Hepatocyte (in vitro differentiated cells): ENCODE measurements around the gene GALR2. TPM values are rescaled to one million over a fixed set of nuclear protein-coding genes. Genes with fewer than 3 reads are reported as not detected.

ENCODE experiments used
- DNase-seq: peaks from one replicate; pipeline ENCODE4 v3.0.0-alpha.2; 2016; ENCODE audit warnings: low spot score
- H2AFZ ChIP-seq: fragments of 200-600 bp; sonication (generic); 2 replicates; pipeline ENCODE4 v1.6.0; 2016; ENCODE audit warnings: antibody characterized with exemption, mild to moderate bottlenecking
- H3K27ac ChIP-seq: fragments of 200-600 bp; sonication (generic); 2 replicates; pipeline ENCODE4 v1.5.1; 2016; ENCODE audit warnings: mild to moderate bottlenecking
- H3K27me3 ChIP-seq: fragments of 200-600 bp; sonication (generic); 2 replicates; pipeline ENCODE4 v1.6.1; 2016
- H3K36me3 ChIP-seq: fragments of 200-600 bp; sonication (generic); replicated peaks from 2 replicates; pipeline ENCODE4 v1.5.1; 2016; ENCODE audit warnings: low read depth; ENCODE audit not compliant: insufficient read depth
- H3K4me1 ChIP-seq: fragments of 200-600 bp; sonication (generic); 2 replicates; pipeline ENCODE4 v1.5.1; 2016; ENCODE audit warnings: mild to moderate bottlenecking, moderate library complexity; ENCODE audit not compliant: insufficient read depth
- H3K4me2 ChIP-seq: fragments of 200-600 bp; sonication (generic); 2 replicates; pipeline ENCODE4 v1.6.0; 2016
- H3K4me3 ChIP-seq: fragments of 200-600 bp; sonication (generic); 2 replicates; pipeline ENCODE4 v1.5.1; 2016; ENCODE audit warnings: mild to moderate bottlenecking
- H3K79me2 ChIP-seq: fragments of 200-600 bp; sonication (generic); 2 replicates; pipeline ENCODE4 v1.6.0; 2017; ENCODE audit warnings: mild to moderate bottlenecking
- H3K9me2 ChIP-seq: fragments of 200-600 bp; sonication (generic); replicated peaks from 2 replicates; pipeline ENCODE4 v1.6.0; 2017; ENCODE audit warnings: mild to moderate bottlenecking; ENCODE audit not compliant: insufficient read depth
- H3K9me3 ChIP-seq: fragments of 200-600 bp; sonication (generic); 2 replicates; pipeline ENCODE4 v1.5.1; 2016; ENCODE audit warnings: low read depth, mild to moderate bottlenecking
- H4K20me1 ChIP-seq: fragments of 200-600 bp; sonication (generic); 2 replicates; pipeline ENCODE4 v1.6.0; 2016; ENCODE audit warnings: mild to moderate bottlenecking; ENCODE audit not compliant: insufficient read depth, poor library complexity, severe bottlenecking
- EZH2 ChIP-seq: fragments of 200-600 bp; sonication (generic); IDR thresholded peaks from 2 replicates; pipeline ENCODE4 v1.6.1; 2016; ENCODE audit warnings: antibody characterized with exemption, mild to moderate bottlenecking, borderline replicate concordance
- EZH2phosphoT487 ChIP-seq: fragments of 200-600 bp; sonication (generic); IDR thresholded peaks from one replicate; pipeline ENCODE4 v1.6.1; 2018; ENCODE audit warnings: antibody characterized with exemption, mild to moderate bottlenecking, low read depth, moderate library complexity; ENCODE audit not compliant: unreplicated experiment, severe bottlenecking
- WGBS: methylation state at CpG from one replicate; pipeline ENCODE4 v1.1.6; 2016; ENCODE audit warnings: low lambda C conversion rate; ENCODE audit errors: missing lambda C conversion rate; 5-methylcytosine and 5-hydroxymethylcytosine counted together
- polyA plus RNA-seq: library from polyadenylated mRNA; unstranded; fragments of >200 nt; fragmentation: Nextera tagmentation; extraction: Ambion mirVana; gene quantifications from 2 replicates; pipeline ENCODE4 v1.2.1, GENCODE V29; 2016
- total RNA-seq: library from RNA; depleted of rRNA; stranded (reverse); fragments of >200 nt; gene quantifications from 2 replicates; pipeline ENCODE4 v1.2.3, GENCODE V29; 2014
- TF ChIP-seq, protein P1 (sequence below): fragments of 200-600 bp; sonication (generic); IDR thresholded peaks from 2 replicates; pipeline ENCODE4 v1.5.1; 2016; ENCODE audit warnings: antibody characterized with exemption, mild to moderate bottlenecking; ENCODE audit not compliant: poor library complexity

GALR2 gene
- total and polyA plus RNA-seq, 2 experiments from 2014 or later = 0.24 TPM; not detected in 1

DNA sequence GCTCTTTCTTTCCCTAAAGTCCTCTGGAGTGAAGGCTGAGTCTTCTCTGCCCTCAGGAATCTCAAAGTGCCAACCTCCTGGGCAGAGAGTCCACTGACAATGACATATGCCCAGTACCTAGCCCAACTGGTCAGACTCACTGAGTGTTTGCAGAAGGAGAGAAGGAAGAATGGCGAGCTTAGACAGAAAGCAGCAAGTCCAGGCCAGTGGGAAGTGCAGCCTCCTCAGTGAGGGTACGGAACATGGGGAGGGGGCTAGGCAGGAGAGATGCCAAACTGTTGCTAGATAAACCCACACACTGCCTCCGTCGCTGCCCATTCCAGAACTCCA is 28.3 kb downstream of the GALR2 start:
- 2% methylated on average over 4 of the region's 4 CpGs for WGBS
- H3K36me3 ChIP-seq = no peaks in the 10 kb centered on the region
- H3K27me3 ChIP-seq = no peaks in the 10 kb centered on the region
- H3K9me3 ChIP-seq = no peaks in the 10 kb centered on the region
- peaks cover 26% of the 10 kb centered on the region for H3K4me1 ChIP-seq
- H3K9me2 ChIP-seq = no peaks in the 10 kb centered on the region
- peak overlapping the region; percentile 81 for H3K27ac ChIP-seq
- H2AFZ ChIP-seq = peak overlapping the region; percentile 46
- peak overlapping the region; percentile 63 for H3K4me3 ChIP-seq
- DNase-seq = no peak
- TF ChIP-seq, protein P1, sequence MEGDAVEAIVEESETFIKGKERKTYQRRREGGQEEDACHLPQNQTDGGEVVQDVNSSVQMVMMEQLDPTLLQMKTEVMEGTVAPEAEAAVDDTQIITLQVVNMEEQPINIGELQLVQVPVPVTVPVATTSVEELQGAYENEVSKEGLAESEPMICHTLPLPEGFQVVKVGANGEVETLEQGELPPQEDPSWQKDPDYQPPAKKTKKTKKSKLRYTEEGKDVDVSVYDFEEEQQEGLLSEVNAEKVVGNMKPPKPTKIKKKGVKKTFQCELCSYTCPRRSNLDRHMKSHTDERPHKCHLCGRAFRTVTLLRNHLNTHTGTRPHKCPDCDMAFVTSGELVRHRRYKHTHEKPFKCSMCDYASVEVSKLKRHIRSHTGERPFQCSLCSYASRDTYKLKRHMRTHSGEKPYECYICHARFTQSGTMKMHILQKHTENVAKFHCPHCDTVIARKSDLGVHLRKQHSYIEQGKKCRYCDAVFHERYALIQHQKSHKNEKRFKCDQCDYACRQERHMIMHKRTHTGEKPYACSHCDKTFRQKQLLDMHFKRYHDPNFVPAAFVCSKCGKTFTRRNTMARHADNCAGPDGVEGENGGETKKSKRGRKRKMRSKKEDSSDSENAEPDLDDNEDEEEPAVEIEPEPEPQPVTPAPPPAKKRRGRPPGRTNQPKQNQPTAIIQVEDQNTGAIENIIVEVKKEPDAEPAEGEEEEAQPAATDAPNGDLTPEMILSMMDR = no peak
- TF ChIP-seq EZH2phosphoT487 (no peak), EZH2 (no peak)
- peaks cover 18% of the 10 kb centered on the region for H3K79me2 ChIP-seq
- H4K20me1 ChIP-seq = no peaks in the 10 kb centered on the region
- H3K4me2 ChIP-seq = peak overlapping the region; percentile 81

DNA sequence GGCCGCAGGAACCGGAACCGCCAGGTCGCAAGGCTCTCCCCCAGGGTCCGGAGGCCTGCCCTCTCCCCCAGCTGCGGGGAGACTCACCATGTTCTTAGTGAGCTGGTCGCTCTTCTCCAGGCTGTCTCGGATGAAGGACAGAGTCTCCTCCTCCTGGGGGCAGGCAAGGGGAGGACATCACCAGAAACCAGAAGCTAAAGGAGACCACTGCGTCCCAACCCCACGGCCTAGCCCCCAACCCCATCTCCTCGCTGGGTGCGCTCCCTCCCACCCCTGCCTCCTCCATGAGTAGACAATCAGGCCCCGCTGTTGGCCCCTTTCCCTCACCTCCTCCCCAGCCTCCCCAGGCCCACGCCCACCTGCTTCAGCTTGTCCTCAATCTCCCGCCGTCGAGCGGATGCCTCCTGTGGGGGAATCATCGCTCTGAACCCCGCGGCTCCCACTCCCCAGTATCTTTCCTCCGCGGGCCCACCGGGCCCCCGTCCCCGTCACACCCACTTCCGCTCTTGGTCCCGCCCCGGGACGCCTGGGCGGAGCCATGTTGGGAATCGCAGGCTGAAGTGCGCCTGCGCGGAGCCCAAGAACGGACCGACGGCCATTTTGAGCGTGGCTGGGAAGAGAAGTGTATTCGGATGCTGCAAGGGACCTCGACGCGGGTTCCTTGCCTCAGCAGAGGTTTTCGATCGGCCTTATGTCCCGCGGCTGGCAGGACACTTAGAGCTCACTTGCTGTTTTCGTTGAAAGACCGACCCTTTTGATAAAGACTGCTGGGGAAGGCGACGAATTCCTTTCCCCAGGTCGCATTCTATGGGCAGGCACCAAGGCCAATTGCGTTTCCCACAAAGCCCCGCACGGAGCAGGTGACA is 28.9 kb downstream of the GALR2 start, which contains the start of gene EXOC7:
TSS of gene EXOC7 (minus strand) at position 514 of the 866 bp plus-strand sequence. CDS start at position 419, 95 bp downstream.
- DNase-seq = peak; percentile 98
- H3K36me3 ChIP-seq = no peaks in the 10 kb centered on the region
- H3K27me3 ChIP-seq = no peaks in the 10 kb centered on the region
- H3K4me1 ChIP-seq = peaks cover 26% of the 10 kb centered on the region
- peak within 1 kb of the TSS; percentile 92 for H2AFZ ChIP-seq
- no peaks in the 10 kb centered on the region for H4K20me1 ChIP-seq
- TF ChIP-seq EZH2phosphoT487 (no peak), EZH2 (no peak)
- TF ChIP-seq, protein P1 = no peak
- peaks cover 18% of the 10 kb centered on the region for H3K79me2 ChIP-seq
- H3K4me2 ChIP-seq = peak within 1 kb of the TSS; percentile 81
- H3K27ac ChIP-seq = peak within 1 kb of the TSS; percentile 81
- 11% methylated on average over 40 of the region's 55 CpGs for WGBS
- H3K9me2 ChIP-seq = no peaks in the 10 kb centered on the region
- peak within 1 kb of the TSS; percentile 63 for H3K4me3 ChIP-seq
- H3K9me3 ChIP-seq = no peaks in the 10 kb centered on the region

DNA sequence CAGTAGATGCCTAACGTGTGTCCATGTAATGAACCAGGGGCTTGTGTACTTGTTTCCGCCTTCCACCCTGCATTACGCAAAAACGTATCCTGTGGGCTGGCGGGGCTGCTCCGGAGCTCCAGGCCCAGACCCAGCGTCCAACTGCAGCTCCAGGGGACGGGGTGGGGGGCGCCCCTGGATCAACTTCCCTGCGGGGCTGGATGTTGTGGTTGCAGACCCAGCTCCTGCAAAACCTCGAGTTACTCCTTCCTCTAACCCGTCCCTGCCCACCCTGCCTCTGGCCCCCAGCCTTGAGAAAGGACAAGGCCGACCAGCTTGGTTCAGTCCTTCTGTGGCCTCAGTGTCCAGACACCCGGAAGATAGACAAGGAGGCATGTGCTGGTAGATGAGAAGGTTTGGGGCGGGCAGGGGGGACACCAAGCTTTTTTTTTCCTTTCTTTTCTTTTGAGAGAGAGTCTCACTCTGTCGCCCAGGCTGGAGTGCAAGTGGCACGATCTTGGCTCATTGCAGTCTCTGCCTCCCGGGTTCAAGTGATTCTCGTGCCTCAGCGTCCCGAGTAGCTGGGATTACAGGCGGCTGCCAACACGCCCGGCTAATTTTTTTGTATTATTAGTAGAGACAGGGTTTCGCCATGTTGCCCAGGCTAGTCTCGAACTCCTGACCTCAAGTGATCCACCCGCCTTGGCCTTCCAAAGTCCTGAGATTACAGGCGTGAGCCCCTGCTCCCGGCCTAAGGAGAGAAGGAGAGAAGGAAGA is 29.7 kb downstream of the GALR2 start:
- H2AFZ ChIP-seq = peak overlapping the region; percentile 92
- no peak overlapping the region for H3K4me3 ChIP-seq
- H3K4me1 ChIP-seq = peaks cover 26% of the 10 kb centered on the region
- no peak for DNase-seq
- H3K9me2 ChIP-seq = no peaks in the 10 kb centered on the region
- peak overlapping the region; percentile 81 for H3K27ac ChIP-seq
- H3K27me3 ChIP-seq = no peaks in the 10 kb centered on the region
- peaks cover 18% of the 10 kb centered on the region for H3K79me2 ChIP-seq
- H3K9me3 ChIP-seq = no peaks in the 10 kb centered on the region
- no peaks in the 10 kb centered on the region for H4K20me1 ChIP-seq
- TF ChIP-seq EZH2 = no peak
- no peak for TF ChIP-seq EZH2phosphoT487
- TF ChIP-seq, protein P1 = no peak
- peak overlapping the region; percentile 81 for H3K4me2 ChIP-seq
- no peaks in the 10 kb centered on the region for H3K36me3 ChIP-seq
- WGBS = 94% methylated on average over 26 of the region's 29 CpGs
